Endodermal cell (in vitro differentiated cells): ENCODE data around the gene THSD7B. TPM values are rescaled to one million over a fixed set of nuclear protein-coding genes. Genes with fewer than 3 reads are reported as not detected.
"Not testable (repeated sequence)": the region's sequence is repeated elsewhere in the genome, so short reads cannot be mapped to it uniquely, and the experiment has no call there.

Source experiments
- DNase-seq: peaks from one replicate; pipeline ENCODE4 v3.0.0-alpha.2; 2017
- H3K27ac ChIP-seq: 2 replicates; pipeline ENCODE4 v1.5.1; 2013; ENCODE audit warnings: mild to moderate bottlenecking, low read depth, low read length, moderate library complexity
- H3K27me3 ChIP-seq: 2 replicates; pipeline ENCODE4 v1.6.1; 2013; ENCODE audit warnings: mild to moderate bottlenecking, low read length, moderate library complexity; ENCODE audit not compliant: insufficient read depth, control insufficient read depth, poor library complexity, severe bottlenecking
- H3K36me3 ChIP-seq: 2 replicates; pipeline ENCODE4 v1.7.0; 2013; ENCODE audit warnings: mild to moderate bottlenecking, low read length, moderate library complexity; ENCODE audit not compliant: control insufficient read depth, insufficient read depth
- H3K4me1 ChIP-seq: one replicate; pipeline ENCODE4 v1.7.0; 2013; ENCODE audit warnings: low read length; ENCODE audit not compliant: control insufficient read depth, insufficient read depth
- H3K4me3 ChIP-seq: 2 replicates; pipeline ENCODE4 v1.5.1; 2013; ENCODE audit warnings: mild to moderate bottlenecking, low read length, moderate library complexity
- H3K9ac ChIP-seq: 2 replicates; pipeline ENCODE4 v1.6.1; 2013; ENCODE audit warnings: mild to moderate bottlenecking, low read length, moderate library complexity; ENCODE audit not compliant: poor library complexity, severe bottlenecking; ENCODE audit errors: extremely low read depth
- H3K9me3 ChIP-seq: 2 replicates; pipeline ENCODE4 v1.6.1; 2013; ENCODE audit warnings: mild to moderate bottlenecking, low read length, moderate library complexity; ENCODE audit not compliant: control insufficient read depth
- H3K27ac Mint-ChIP-seq: 2 replicates; pipeline ENCODE4 v1.8.0; 2020; ENCODE audit warnings: mixed read lengths
- H3K27me3 Mint-ChIP-seq: 2 replicates; pipeline ENCODE4 v1.8.0; 2021; ENCODE audit warnings: mild to moderate bottlenecking, mixed read lengths; ENCODE audit not compliant: insufficient read depth
- H3K36me3 Mint-ChIP-seq: 2 replicates; pipeline ENCODE4 v1.8.0; 2020; ENCODE audit warnings: low read depth, mixed read lengths
- H3K4me1 Mint-ChIP-seq: 2 replicates; pipeline ENCODE4 v1.8.0; 2020; ENCODE audit warnings: mixed read lengths
- H3K4me3 Mint-ChIP-seq: 2 replicates; pipeline ENCODE4 v1.8.0; 2020; ENCODE audit warnings: mild to moderate bottlenecking, moderate library complexity, mixed read lengths
- H3K9me3 Mint-ChIP-seq: 2 replicates; pipeline ENCODE4 v1.8.0; 2020; ENCODE audit warnings: mild to moderate bottlenecking, mixed read lengths
- CTCF ChIP-seq: fragments of 200-600 bp; sonication (generic); conservative IDR thresholded peaks from 2 replicates; pipeline ENCODE4 v1.5.0; 2021; ENCODE audit warnings: antibody characterized with exemption, mild to moderate bottlenecking
- WGBS, 2 experiments: methylation state at CpG; one replicate each; pipeline versions ENCODE4 v1.1.5 to v1.1.7; 2013; ENCODE audit warnings: missing lambda C conversion rate in 2 of 2, mixed read lengths in 1 of 2; ENCODE audit not compliant: insufficient coverage in 1 of 2, insufficient read length in 1 of 2; 5-methylcytosine and 5-hydroxymethylcytosine counted together
- total RNA-seq, 2 donors: library from RNA; stranded (reverse); fragmentation: NEBNext Ultra II Directional in 1 of 2; extraction: Animal tissue kit (Norgen Biotek cat#: 25700) in 1 of 2; gene quantifications; 2 replicates in 1 of 2; 3 replicates in 1 of 2; pipeline ENCODE4 v1.2.1, GENCODE V29; 2021

THSD7B gene
- total RNA-seq, 2 donors from 2014 or later: 1.8 to 2.6 TPM

- Mint-ChIP-seq H3K27ac (no peak overlapping the region), H3K36me3 (no peaks in the 10 kb centered on the region), H3K4me3 (no peak overlapping the region), H3K4me1 (peaks cover 16% of the 10 kb centered on the region), H3K27me3 (no peaks in the 10 kb centered on the region), H3K9me3 (peaks cover 2% of the 10 kb centered on the region)
- Histone ChIP-seq H3K4me3 (no peak overlapping the region), H3K9ac (no peak overlapping the region), H3K27me3 (no peaks in the 10 kb centered on the region), H3K27ac (no peak overlapping the region), H3K36me3 (no peaks in the 10 kb centered on the region), H3K4me1 (no peaks in the 10 kb centered on the region), H3K9me3 (no peaks in the 10 kb centered on the region)
- 89 to 100% methylated on average over 1 to 2 of the region's 3 CpGs for WGBS, 2 experiments
- no peak for TF ChIP-seq CTCF
- no peak for DNase-seq
Observed at GRCh38 chr2:136962105-136962725, 196.9 kb downstream of the THSD7B start.

- 89% methylated on average over 4 to 5 of the region's 5 CpGs for WGBS, 2 experiments
- Mint-ChIP-seq H3K36me3 (no peaks in the 10 kb centered on the region), H3K9me3 (no peaks in the 10 kb centered on the region), H3K4me1 (peaks cover 17% of the 10 kb centered on the region), H3K27me3 (no peaks in the 10 kb centered on the region), H3K27ac (no peak overlapping the region), H3K4me3 (no peak overlapping the region)
- Histone ChIP-seq H3K36me3 (no peaks in the 10 kb centered on the region), H3K27ac (no peak overlapping the region), H3K9ac (no peak overlapping the region), H3K4me3 (no peak overlapping the region), H3K27me3 (no peaks in the 10 kb centered on the region), H3K9me3 (no peaks in the 10 kb centered on the region), H3K4me1 (no peaks in the 10 kb centered on the region)
- TF ChIP-seq CTCF: no peak
- no peak for DNase-seq
Observed at GRCh38 chr2:136966485-136966884, 201.1 kb downstream of the THSD7B start.

GRCh38 chr2:136980303-136980702 lies 215.0 kb downstream of the THSD7B start:
- H3K9ac ChIP-seq: no peak overlapping the region
- Mint-ChIP-seq H3K4me3 (no peak overlapping the region), H3K9me3 (peaks cover 7% of the 10 kb centered on the region), H3K4me1 (peaks cover 17% of the 10 kb centered on the region), H3K27me3 (no peaks in the 10 kb centered on the region), H3K36me3 (no peaks in the 10 kb centered on the region), H3K27ac (no peak overlapping the region)
- no peak for TF ChIP-seq CTCF
- H3K36me3 ChIP-seq: no peaks in the 10 kb centered on the region
- peak; percentile 54 for DNase-seq
- H3K27ac ChIP-seq: no peak overlapping the region
- H3K27me3 ChIP-seq: no peaks in the 10 kb centered on the region
- 93 to 100% methylated on average over 1 to 3 of the region's 3 CpGs for WGBS, 2 experiments
- H3K4me1 ChIP-seq: peaks cover 2% of the 10 kb centered on the region
- peaks cover 5% of the 10 kb centered on the region for H3K9me3 ChIP-seq
- no peak overlapping the region for H3K4me3 ChIP-seq

- not testable (repeated sequence) for H3K9ac ChIP-seq, H3K4me3 ChIP-seq, H3K27ac Mint-ChIP-seq, H3K9me3 ChIP-seq, H3K27ac ChIP-seq, H3K4me1 ChIP-seq, H3K27me3 ChIP-seq, DNase-seq, H3K4me3 Mint-ChIP-seq, H3K36me3 ChIP-seq, H3K27me3 Mint-ChIP-seq, H3K9me3 Mint-ChIP-seq, H3K36me3 Mint-ChIP-seq
- peaks cover 11% of the 10 kb centered on the region for H3K4me1 Mint-ChIP-seq
- WGBS, 2 experiments: 91 to 94% methylated on average over 2 to 6 of the region's 6 CpGs
Observed at GRCh38 chr2:136981689-136982088, 216.3 kb downstream of the THSD7B start.
